Mammary epithelial cell (primary cell): ENCODE measurements around the gene CRABP2.

ENCODE experiments used
- EZH2 ChIP-seq: IDR thresholded peaks from 2 replicates; pipeline ENCODE4 v1.6.1; 2012; ENCODE audit warnings: low read length, inconsistent platforms, borderline replicate concordance
- TF ChIP-seq, protein P1 (sequence below), 2 donors: IDR thresholded peaks in 1 of 2; conservative IDR thresholded peaks in 1 of 2; 2 replicates each; pipeline ENCODE4 v1.5.1; 2011 to 2012; ENCODE audit warnings: inconsistent platforms in 2 of 2, low read length in 2 of 2, mild to moderate bottlenecking in 2 of 2, control low read depth in 1 of 2, low read depth in 1 of 2; ENCODE audit not compliant: insufficient read depth in 1 of 2; ENCODE audit errors: extremely low read depth in 1 of 2

DNA sequence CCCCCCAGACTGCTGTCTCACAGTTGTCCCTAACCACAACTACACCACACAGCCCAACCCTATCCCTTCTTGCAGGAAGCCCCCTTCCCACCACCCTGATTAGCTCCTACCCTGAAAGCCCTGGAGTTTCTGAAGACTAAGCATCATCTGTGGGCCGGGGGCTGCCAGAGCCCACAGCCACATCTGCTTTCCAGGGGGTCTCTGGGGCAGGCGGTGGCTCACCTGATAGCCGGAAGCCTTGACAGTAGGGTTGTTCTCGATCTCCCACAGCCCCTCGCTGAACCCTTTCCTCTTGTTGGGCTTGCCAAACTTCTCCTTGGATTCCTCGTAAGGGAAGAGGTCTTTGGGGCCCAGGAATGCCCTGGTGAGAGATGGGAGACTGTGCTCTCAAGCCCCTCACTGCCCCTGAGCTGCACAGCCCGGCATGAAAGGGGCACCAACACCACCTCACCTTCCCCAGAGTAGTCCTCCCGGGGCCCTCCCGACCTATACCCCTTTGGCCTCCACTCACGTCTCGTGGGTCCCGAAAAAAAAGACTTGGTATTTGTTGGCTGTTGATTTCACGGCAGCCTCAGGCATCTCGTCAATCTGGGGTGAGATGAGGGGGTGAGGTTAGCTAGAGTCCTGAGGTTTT is 39.5 kb upstream of the CRABP2 start:
- TF ChIP-seq, protein P1, sequence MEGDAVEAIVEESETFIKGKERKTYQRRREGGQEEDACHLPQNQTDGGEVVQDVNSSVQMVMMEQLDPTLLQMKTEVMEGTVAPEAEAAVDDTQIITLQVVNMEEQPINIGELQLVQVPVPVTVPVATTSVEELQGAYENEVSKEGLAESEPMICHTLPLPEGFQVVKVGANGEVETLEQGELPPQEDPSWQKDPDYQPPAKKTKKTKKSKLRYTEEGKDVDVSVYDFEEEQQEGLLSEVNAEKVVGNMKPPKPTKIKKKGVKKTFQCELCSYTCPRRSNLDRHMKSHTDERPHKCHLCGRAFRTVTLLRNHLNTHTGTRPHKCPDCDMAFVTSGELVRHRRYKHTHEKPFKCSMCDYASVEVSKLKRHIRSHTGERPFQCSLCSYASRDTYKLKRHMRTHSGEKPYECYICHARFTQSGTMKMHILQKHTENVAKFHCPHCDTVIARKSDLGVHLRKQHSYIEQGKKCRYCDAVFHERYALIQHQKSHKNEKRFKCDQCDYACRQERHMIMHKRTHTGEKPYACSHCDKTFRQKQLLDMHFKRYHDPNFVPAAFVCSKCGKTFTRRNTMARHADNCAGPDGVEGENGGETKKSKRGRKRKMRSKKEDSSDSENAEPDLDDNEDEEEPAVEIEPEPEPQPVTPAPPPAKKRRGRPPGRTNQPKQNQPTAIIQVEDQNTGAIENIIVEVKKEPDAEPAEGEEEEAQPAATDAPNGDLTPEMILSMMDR (conservative IDR thresholded peaks at IDR 0.05 in 1 of 2, IDR thresholded peaks at IDR 0.05 in 1 of 2; ENCODE audit: extremely low read depth in 1 of 2, insufficient read depth in 1 of 2, low read depth in 1 of 2, low read length in 2 of 2) = no peak
- no peak for TF ChIP-seq EZH2
